GM10248 (cell line): Measurements from ENCODE around the gene GBX1.

Experiments used
- CTCF ChIA-PET: fragments of 300-600 bp; sonication (Branson Sonifier 250); formaldehyde crosslinking; extraction: SDS; loops from one replicate; lab custom pipeline; 2021; ENCODE audit warnings: antibody characterized with exemption; lab: Yijun Ruan, JAX
- POLR2A ChIA-PET: fragments of 350-650 bp; sonication (Branson Sonifier 250); formaldehyde crosslinking; extraction: SDS; loops from one replicate; lab custom pipeline; 2020; ENCODE audit warnings: antibody characterized with exemption; lab: Yijun Ruan, JAX
- DNase-seq: peaks from one replicate; pipeline ENCODE4 v3.0.0; 2012; ENCODE audit errors: extremely low spot score
- CTCF ChIP-seq: IDR thresholded peaks from 2 replicates; pipeline ENCODE4 v1.5.1; 2012; ENCODE audit warnings: mild to moderate bottlenecking, low read depth; ENCODE audit errors: extremely low read depth, missing control alignments, control extremely low read depth

GBX1 gene

GRCh38 chr7:151181011-151181431 is 13.5 kb upstream of the GBX1 start:
- POLR2A ChIA-PET: no interaction called here
- no peak for DNase-seq
- TF ChIP-seq CTCF: no peak
- CTCF ChIA-PET: interaction anchor here (1.2 to 1.3 kb wide), 2 partner anchors 9 to 57 kb away, joined by 3 to 4 read pairs; no protein-coding TSS in a partner anchor

- TF ChIP-seq CTCF: no peak
- CTCF ChIA-PET: interaction anchor here (1.9 to 2.0 kb wide), 2 partner anchors 10 to 56 kb away, joined by 5 to 6 read pairs; no protein-coding TSS in a partner anchor
- POLR2A ChIA-PET: no interaction called here
- no peak for DNase-seq
Observed at GRCh38 chr7:151179946-151180345, 12.5 kb upstream of the GBX1 start.

- CTCF ChIA-PET: interaction anchor here (1.7 to 2.0 kb wide), 3 partner anchors 9 to 55 kb away, joined by 5 to 9 read pairs (median 6); partner anchors contain the start of gene GBX1
- POLR2A ChIA-PET: no interaction called here
- no peak for TF ChIP-seq CTCF
- DNase-seq: no peak
Observed at GRCh38 chr7:151179287-151179860, 11.9 kb upstream of the GBX1 start.

DNA sequence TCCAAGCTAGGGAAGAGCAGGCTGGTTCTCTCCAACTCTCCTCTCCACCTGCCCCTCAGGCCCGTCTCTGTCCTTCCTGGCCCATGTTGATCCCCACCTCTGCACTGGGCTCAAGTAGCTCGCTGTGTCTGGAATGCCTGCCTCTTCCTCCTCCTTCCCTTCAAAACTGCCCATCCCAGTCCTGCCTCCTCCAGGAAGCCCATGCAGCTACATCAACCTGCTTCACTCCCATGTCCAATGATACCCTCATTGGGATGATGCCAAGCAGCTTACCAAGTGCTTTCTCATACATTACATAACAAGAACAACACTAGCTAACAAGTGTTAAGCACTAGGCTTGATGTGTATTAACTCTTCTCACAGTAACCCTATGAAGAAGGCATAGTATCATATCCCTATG is 11.3 kb upstream of the GBX1 start:
- CTCF ChIA-PET: interaction anchor here (0.7 to 2.0 kb wide), 5 partner anchors 8 to 58 kb away, joined by 3 to 9 read pairs (median 5); partner anchors contain the start of gene GBX1
- no peak for DNase-seq
- POLR2A ChIA-PET: interaction anchor here (0.6 kb wide), 1 partner anchor 48 kb away, joined by 3 read pairs; the partner anchor contains the start of gene ABCF2
- no peak for TF ChIP-seq CTCF

- CTCF ChIA-PET: interaction anchor here (0.7 to 2.0 kb wide), 4 partner anchors 10 to 57 kb away, joined by 3 to 9 read pairs (median 5); partner anchors contain the start of gene GBX1
- TF ChIP-seq CTCF: no peak
- DNase-seq: no peak
- POLR2A ChIA-PET: no interaction called here
Observed at GRCh38 chr7:151178236-151178635, 10.7 kb upstream of the GBX1 start.

GRCh38 chr7:151177310-151177709 is 9.8 kb upstream of the GBX1 start:
- TF ChIP-seq CTCF: no peak
- CTCF ChIA-PET: interaction anchor here (1.4 to 3.5 kb wide), 6 partner anchors 10 to 214 kb away, joined by 3 to 12 read pairs (median 5); partner anchors contain the start of gene GBX1
- no peak for DNase-seq
- POLR2A ChIA-PET: no interaction called here
